GM23248 (cell line): Measurements from ENCODE around the gene SAMSN1. TPM values are rescaled to one million over a fixed set of nuclear protein-coding genes. Genes with fewer than 3 reads are reported as not detected.

Source experiments
- DNase-seq: peaks from one replicate; pipeline ENCODE4 v3.0.0-alpha.2; 2015
- H2AFZ ChIP-seq: fragments of 200-600 bp; sonication (generic); 2 replicates; pipeline ENCODE4 v1.6.1; 2016; ENCODE audit warnings: antibody characterized with exemption
- H3F3A ChIP-seq: fragments of 200-600 bp; sonication (generic); 2 replicates; pipeline ENCODE4 v1.6.1; 2016; ENCODE audit warnings: mild to moderate bottlenecking, antibody characterized with exemption, mixed run types; ENCODE audit not compliant: insufficient read depth
- H3K27ac ChIP-seq: fragments of 200-600 bp; sonication (generic); 2 replicates; pipeline ENCODE4 v1.5.1; 2016; ENCODE audit warnings: mild to moderate bottlenecking
- H3K27me3 ChIP-seq: fragments of 200-600 bp; sonication (generic); replicated peaks from 2 replicates; pipeline ENCODE4 v1.6.1; 2016; ENCODE audit warnings: mild to moderate bottlenecking; ENCODE audit not compliant: insufficient read depth
- H3K36me3 ChIP-seq: fragments of 200-600 bp; sonication (generic); 2 replicates; pipeline ENCODE4 v1.6.1; 2016; ENCODE audit warnings: low read depth, mild to moderate bottlenecking
- H3K4me1 ChIP-seq: fragments of 200-600 bp; sonication (generic); 2 replicates; pipeline ENCODE4 v1.6.1; 2016; ENCODE audit warnings: mild to moderate bottlenecking; ENCODE audit not compliant: insufficient read depth
- H3K4me2 ChIP-seq: fragments of 200-600 bp; sonication (generic); one replicate; pipeline ENCODE4 v1.6.1; 2016; ENCODE audit warnings: mild to moderate bottlenecking; ENCODE audit not compliant: unreplicated experiment
- H3K4me3 ChIP-seq: fragments of 200-600 bp; sonication (generic); 2 replicates; pipeline ENCODE4 v1.5.1; 2016; ENCODE audit warnings: mild to moderate bottlenecking
- H3K79me2 ChIP-seq: fragments of 200-600 bp; sonication (generic); 2 replicates; pipeline ENCODE4 v1.6.1; 2016; ENCODE audit warnings: mild to moderate bottlenecking; ENCODE audit not compliant: insufficient read depth
- H3K9ac ChIP-seq: fragments of 200-600 bp; sonication (generic); 2 replicates; pipeline ENCODE4 v1.6.1; 2016; ENCODE audit warnings: mild to moderate bottlenecking
- H3K9me2 ChIP-seq: fragments of 200-600 bp; sonication (generic); 2 replicates; pipeline ENCODE4 v1.6.1; 2016; ENCODE audit warnings: mixed run types, mild to moderate bottlenecking, moderate library complexity; ENCODE audit not compliant: insufficient read depth
- H3K9me3 ChIP-seq: fragments of 200-600 bp; sonication (generic); one replicate; pipeline ENCODE4 v1.6.1; 2017; ENCODE audit warnings: low read depth
- H4K20me1 ChIP-seq: fragments of 200-600 bp; sonication (generic); 2 replicates; pipeline ENCODE4 v1.6.0; 2016; ENCODE audit not compliant: insufficient read depth
- EZH2 ChIP-seq: fragments of 200-600 bp; sonication (generic); IDR thresholded peaks from 2 replicates; pipeline ENCODE4 v1.6.1; 2018; ENCODE audit warnings: antibody characterized with exemption, mild to moderate bottlenecking; ENCODE audit not compliant: insufficient read depth, poor library complexity, severe bottlenecking
- EZH2phosphoT487 ChIP-seq: fragments of 200-600 bp; sonication (generic); IDR thresholded peaks from 2 replicates; pipeline ENCODE4 v1.6.1; 2018; ENCODE audit warnings: antibody characterized with exemption, moderate library complexity, mild to moderate bottlenecking, low read depth; ENCODE audit not compliant: insufficient read depth
- WGBS, 2 experiments: methylation state at CpG; one replicate each; pipeline ENCODE4 v1.1.6; 2015 to 2017; ENCODE audit warnings: low lambda C conversion rate in 2 of 2, low coverage in 1 of 2; ENCODE audit errors: missing lambda C conversion rate in 2 of 2; 5-methylcytosine and 5-hydroxymethylcytosine counted together
- in situ Hi-C: fragments of 300-500 bp; cut with MboI; formaldehyde crosslinking; loops from 2 replicates; pipeline ENCODE4 v1.15.0; 2020
- polyA plus RNA-seq: library from polyadenylated mRNA; unstranded; fragments of >200 nt; fragmentation: Nextera tagmentation; extraction: Ambion mirVana; gene quantifications from 2 replicates; pipeline ENCODE4 v1.2.1, GENCODE V29; 2016
- total RNA-seq: library from RNA; depleted of rRNA; stranded (reverse); fragments of >200 nt; shearing (Covaris generic); gene quantifications from 2 replicates; pipeline ENCODE4 v1.2.3, GENCODE V29; 2014; rRNA removed

Gene SAMSN1
- total and polyA plus RNA-seq, 2 experiments from 2014 or later = not detected

GRCh38 chr21:14435423-14435822 lies 110.7 kb downstream of the SAMSN1 start:
- H4K20me1 ChIP-seq = no peaks in the 10 kb centered on the region
- no peaks in the 10 kb centered on the region for H3F3A ChIP-seq
- no peaks in the 10 kb centered on the region for H3K9me3 ChIP-seq
- WGBS, 2 experiments = 8 to 9% methylated on average over 1 of the region's 1 CpG
- no peak overlapping the region for H3K4me2 ChIP-seq
- no peak for TF ChIP-seq EZH2
- TF ChIP-seq EZH2phosphoT487 = no peak
- H3K36me3 ChIP-seq = no peaks in the 10 kb centered on the region
- no peak overlapping the region for H3K9ac ChIP-seq
- in situ Hi-C loops = loop anchor here (25.0 kb wide), 1 partner anchor 652 kb away; no protein-coding TSS in a partner anchor
- DNase-seq = no peak
- no peaks in the 10 kb centered on the region for H3K79me2 ChIP-seq
- no peak overlapping the region for H3K4me3 ChIP-seq
- H2AFZ ChIP-seq = no peak overlapping the region
- no peak overlapping the region for H3K27ac ChIP-seq
- no peaks in the 10 kb centered on the region for H3K9me2 ChIP-seq
- no peaks in the 10 kb centered on the region for H3K4me1 ChIP-seq
- no peaks in the 10 kb centered on the region for H3K27me3 ChIP-seq

Other genes starting within 250 kb of the SAMSN1 start
- 69.7 and 76.2 TPM in 2 replicates for gene HSPA13, start 163.2 kb downstream of the SAMSN1 start, total RNA-seq
- gene HSPA13, start 163.2 kb downstream of the SAMSN1 start, polyA plus RNA-seq = 51.4 and 51.6 TPM in 2 replicates